GM12864 (cell line): ENCODE measurements around the gene ARID3A.

ENCODE experiments used
- DNase-seq: peaks from one replicate; pipeline ENCODE4 v3.0.0-alpha.2; 2011; ENCODE audit warnings: low read depth
- H3K4me3 ChIP-seq: 2 replicates; pipeline ENCODE4 v1.5.1; 2011; ENCODE audit warnings: mild to moderate bottlenecking, low read depth, low read length, control low read depth
- TF ChIP-seq, protein P1 (sequence below): IDR thresholded peaks from 2 replicates; pipeline ENCODE4 v1.5.1; 2011; ENCODE audit warnings: low read depth, mild to moderate bottlenecking, moderate library complexity, low read length, control low read depth, inconsistent platforms; ENCODE audit errors: missing control alignments

ARID3A gene

DNA sequence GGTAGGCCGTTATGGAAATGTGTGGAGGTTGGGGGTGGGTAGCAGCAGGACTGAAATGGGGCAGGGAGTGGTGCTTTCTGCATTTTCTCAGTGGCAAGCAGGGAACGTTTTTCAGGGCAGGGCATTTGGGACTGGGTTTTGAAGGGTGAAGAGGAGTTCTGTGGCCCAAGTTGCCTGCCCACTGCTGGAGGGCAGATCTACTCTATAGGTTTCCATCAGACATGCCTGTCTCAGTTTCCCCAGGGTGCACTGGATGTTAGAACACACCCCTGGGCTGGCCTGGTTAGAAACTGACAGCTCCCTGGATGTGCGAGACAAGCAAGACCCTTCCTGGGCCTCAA is 73.5 kb downstream of the ARID3A start:
- TF ChIP-seq, protein P1, sequence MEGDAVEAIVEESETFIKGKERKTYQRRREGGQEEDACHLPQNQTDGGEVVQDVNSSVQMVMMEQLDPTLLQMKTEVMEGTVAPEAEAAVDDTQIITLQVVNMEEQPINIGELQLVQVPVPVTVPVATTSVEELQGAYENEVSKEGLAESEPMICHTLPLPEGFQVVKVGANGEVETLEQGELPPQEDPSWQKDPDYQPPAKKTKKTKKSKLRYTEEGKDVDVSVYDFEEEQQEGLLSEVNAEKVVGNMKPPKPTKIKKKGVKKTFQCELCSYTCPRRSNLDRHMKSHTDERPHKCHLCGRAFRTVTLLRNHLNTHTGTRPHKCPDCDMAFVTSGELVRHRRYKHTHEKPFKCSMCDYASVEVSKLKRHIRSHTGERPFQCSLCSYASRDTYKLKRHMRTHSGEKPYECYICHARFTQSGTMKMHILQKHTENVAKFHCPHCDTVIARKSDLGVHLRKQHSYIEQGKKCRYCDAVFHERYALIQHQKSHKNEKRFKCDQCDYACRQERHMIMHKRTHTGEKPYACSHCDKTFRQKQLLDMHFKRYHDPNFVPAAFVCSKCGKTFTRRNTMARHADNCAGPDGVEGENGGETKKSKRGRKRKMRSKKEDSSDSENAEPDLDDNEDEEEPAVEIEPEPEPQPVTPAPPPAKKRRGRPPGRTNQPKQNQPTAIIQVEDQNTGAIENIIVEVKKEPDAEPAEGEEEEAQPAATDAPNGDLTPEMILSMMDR = no peak
- no peak for DNase-seq
- no peak overlapping the region for H3K4me3 ChIP-seq

DNA sequence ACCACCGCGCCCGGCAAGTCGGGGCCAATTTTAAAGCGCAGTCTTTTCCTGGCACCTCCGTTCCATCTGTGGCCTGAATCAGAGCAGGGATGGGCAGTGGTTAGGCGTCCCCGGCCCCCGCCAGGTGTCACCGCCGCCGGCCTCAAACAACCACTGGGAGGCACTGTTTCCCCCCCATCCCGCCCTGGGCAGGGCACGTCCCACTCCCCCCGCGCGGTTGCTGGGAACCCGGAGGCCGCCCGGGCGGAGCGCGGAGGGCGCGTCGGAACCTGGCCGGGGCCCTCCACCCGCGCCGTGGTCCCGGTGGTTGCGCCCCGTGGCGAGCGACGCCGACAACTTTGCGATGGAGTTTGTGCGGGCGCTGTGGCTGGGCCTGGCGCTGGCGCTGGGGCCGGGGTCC is 74.3 kb downstream of the ARID3A start, which contains the start of gene GRIN3B:
TSS of gene GRIN3B (plus strand) at position 325 of the 400 bp plus-strand sequence. CDS start at position 344, 19 bp downstream.
- TF ChIP-seq, protein P1 = peak; percentile 52
- DNase-seq = no peak
- no peak within 1 kb of the TSS for H3K4me3 ChIP-seq

DNA sequence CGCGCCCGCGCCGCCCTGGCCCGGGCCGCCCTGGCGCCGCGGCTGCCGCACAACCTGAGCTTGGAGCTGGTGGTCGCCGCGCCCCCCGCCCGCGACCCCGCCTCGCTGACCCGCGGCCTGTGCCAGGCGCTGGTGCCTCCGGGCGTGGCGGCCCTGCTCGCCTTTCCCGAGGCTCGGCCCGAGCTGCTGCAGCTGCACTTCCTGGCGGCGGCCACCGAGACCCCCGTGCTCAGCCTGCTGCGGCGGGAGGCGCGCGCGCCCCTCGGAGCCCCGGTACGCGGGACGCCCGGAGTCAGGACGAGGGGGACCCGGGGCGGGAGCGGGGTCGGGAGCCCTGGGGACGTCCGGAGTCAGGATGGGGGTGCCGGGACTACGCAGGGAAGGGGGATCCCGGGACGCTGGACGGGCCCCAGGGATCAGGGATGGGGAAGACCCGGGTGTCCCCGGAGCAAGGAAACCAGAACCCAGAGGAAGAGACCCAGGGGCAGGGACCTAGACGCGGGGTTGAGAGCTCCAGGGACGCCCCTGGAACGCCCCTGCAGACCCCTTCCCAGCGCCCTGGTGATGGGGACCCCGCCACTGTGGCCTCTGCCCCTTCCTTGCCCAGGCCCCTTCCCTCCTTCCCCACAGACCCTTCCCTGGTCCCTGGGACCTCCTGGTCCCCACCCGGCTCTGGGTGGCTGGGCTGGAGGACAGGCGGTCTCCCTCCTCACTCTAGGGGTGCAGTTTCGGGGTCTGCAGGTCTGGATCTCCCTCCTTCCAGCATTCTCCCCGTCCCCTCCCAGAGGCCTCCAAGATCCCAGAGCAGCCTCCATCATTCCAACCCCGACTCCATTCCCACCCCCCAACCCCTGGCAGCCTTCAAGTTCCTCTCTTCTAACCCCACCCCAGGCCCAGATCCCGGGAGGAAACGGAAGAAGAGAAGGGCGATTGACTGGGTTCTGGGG is 75.0 kb downstream of the ARID3A start:
- TF ChIP-seq, protein P1 = no peak
- DNase-seq = no peak
- no peak overlapping the region for H3K4me3 ChIP-seq

DNA sequence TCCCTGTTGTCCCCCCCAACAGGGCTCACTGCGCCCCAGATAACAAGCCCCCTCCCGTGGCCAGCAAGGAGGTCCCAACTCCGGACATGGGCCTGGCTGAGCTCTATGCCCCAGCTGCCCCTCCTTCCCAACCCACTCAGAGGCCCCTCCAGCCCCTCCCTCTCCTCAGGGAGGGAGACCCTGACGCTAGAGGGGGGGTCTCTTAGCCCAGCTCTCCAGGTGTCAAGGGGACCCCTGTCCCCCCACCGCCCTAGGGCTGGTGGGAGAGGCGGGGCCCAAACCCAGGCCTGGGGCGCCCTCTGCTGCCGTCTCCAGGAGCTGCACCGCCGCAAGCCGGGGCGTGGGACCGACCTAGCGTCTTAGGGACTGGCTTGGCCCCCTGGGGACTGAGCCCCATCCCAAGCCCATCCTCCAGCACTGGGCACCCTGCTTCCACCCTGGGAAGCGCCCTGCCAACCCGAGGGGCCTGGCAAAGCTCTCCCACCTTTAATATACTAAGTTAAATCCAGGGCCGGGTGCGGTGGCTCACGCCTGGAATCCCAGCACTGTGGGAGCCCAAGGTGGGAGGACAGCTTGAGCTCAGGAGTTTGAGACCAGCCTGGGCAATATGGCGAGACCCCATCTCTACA is 75.8 kb downstream of the ARID3A start:
- no peak overlapping the region for H3K4me3 ChIP-seq
- no peak for DNase-seq
- TF ChIP-seq, protein P1 = peak; percentile 91

DNA sequence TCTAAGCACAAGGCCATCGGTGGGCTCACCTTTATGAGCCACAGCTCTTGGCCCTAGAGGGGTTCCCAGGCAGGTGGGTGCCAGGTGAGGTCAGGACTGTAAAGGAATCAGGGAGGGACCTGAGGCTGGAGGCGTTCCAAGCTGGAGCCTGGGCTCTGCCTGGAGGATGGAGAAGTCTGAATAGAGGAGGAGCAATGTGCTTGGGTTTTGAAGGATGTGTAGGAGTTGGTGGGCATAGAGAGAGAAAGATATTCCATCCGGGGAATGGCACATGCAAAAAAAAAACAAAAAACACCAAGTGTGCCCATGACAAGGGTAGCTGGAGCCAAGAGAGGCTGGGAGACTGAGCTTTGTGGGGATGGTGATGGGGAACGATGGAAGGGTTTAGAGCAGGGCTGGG is 76.8 kb downstream of the ARID3A start:
- no peak for DNase-seq
- no peak overlapping the region for H3K4me3 ChIP-seq
- TF ChIP-seq, protein P1 = no peak

DNA sequence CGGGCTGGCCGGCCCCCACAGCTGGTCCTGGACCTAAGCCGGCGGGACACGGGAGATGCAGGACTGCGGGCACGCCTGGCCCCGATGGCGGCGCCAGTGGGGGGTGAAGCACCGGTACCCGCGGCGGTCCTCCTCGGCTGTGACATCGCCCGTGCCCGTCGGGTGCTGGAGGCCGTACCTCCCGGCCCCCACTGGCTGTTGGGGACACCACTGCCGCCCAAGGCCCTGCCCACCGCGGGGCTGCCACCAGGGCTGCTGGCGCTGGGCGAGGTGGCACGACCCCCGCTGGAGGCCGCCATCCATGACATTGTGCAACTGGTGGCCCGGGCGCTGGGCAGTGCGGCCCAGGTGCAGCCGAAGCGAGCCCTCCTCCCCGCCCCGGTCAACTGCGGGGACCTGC is 77.4 kb downstream of the ARID3A start:
- no peak for DNase-seq
- TF ChIP-seq, protein P1 = no peak
- H3K4me3 ChIP-seq = no peak overlapping the region
